HCT116 (cell line): Measurements from ENCODE around the gene FNDC3B. TPM values are rescaled to one million over a fixed set of nuclear protein-coding genes. Genes with fewer than 3 reads are reported as not detected.

Experiments
- ATAC-seq: fragments of 200-7000 bp; cut with Tn5 transposase; 2 replicates; pipeline ENCODE4 v1.9.1; 2020; ENCODE audit warnings: mild to moderate bottlenecking, moderate library complexity
- BruUV-seq: library from RNA; stranded (reverse); fragments of 400-500 nt; replicated peaks from 2 replicates; lab custom pipeline; 2021; lab: Mats Ljungman, UMichigan
- CTCF ChIA-PET: fragments of 300-600 bp; sonication (Branson Sonifier 250); formaldehyde crosslinking; loops from one replicate; lab custom pipeline; 2021; ENCODE audit warnings: antibody characterized with exemption; lab: Charles Lee
- POLR2A ChIA-PET: fragments of 300-600, 350-600 bp; sonication (Branson Sonifier 250); formaldehyde crosslinking; loops from one replicate; lab custom pipeline; 2021; ENCODE audit warnings: antibody characterized with exemption; lab: Charles Lee
- RAD21 ChIA-PET, 2 experiments: fragments of 300-600 bp; sonication (Branson Sonifier 250); formaldehyde crosslinking; loops; one replicate each; lab custom pipeline; 2023; ENCODE audit warnings: low total read pairs in 2 of 2; ENCODE audit not compliant: uncharacterized antibody in 2 of 2, unreplicated experiment in 2 of 2, low non-redundant PET in 1 of 2; lab: Charles Lee
- DNase-seq: peaks from one replicate; pipeline ENCODE4 v3.0.0-alpha.2; 2010; ENCODE audit warnings: low read depth, low spot score
- H2AFZ ChIP-seq: fragments of 200-600 bp; shearing (Covaris generic), sonication (generic); 2 replicates; pipeline ENCODE4 v1.6.1; 2017; ENCODE audit warnings: low read depth, mixed run types, mixed read lengths, antibody characterized with exemption, low read length; ENCODE audit not compliant: poor library complexity, severe bottlenecking
- H3K27ac ChIP-seq: 2 replicates; pipeline ENCODE4 v1.5.1; 2012; ENCODE audit warnings: low read depth, low read length
- H3K27me3 ChIP-seq: fragments of 200-600 bp; sonication (generic); 2 replicates; pipeline ENCODE4 v1.6.1; 2016; ENCODE audit warnings: mixed run types, low read length, mixed read lengths; ENCODE audit not compliant: insufficient read depth
- H3K36me3 ChIP-seq, 2 experiments: fragments of 200-500 bp in 1 of 2; fragments of 200-600 bp in 1 of 2; sonication (Bioruptor generic) in 1 of 2; sonication (generic) in 1 of 2; 2 replicates each; pipeline versions ENCODE4 v1.5.1 to v1.6.1; 2014 to 2016; ENCODE audit warnings: low read length in 2 of 2, inconsistent platforms in 1 of 2, mixed read lengths in 1 of 2, mixed run types in 1 of 2; ENCODE audit not compliant: insufficient read depth in 2 of 2, control insufficient read depth in 1 of 2
- H3K4me1 ChIP-seq, 2 experiments: fragments of 200-600 bp in 1 of 2; sonication (generic) in 1 of 2; 2 replicates each; pipeline versions ENCODE4 v1.5.1 to v1.6.1; 2012 to 2017; ENCODE audit warnings: low read length in 2 of 2, inconsistent platforms in 1 of 2, mild to moderate bottlenecking in 1 of 2, mixed read lengths in 1 of 2, mixed run types in 1 of 2, moderate library complexity in 1 of 2; ENCODE audit not compliant: insufficient read depth in 2 of 2, control insufficient read depth in 1 of 2
- H3K4me2 ChIP-seq: fragments of 200-600 bp; sonication (generic); 2 replicates; pipeline ENCODE4 v1.6.1; 2017; ENCODE audit warnings: mixed run types, low read length, mixed read lengths
- H3K4me3 ChIP-seq, 2 experiments: fragments of 200-600 bp in 1 of 2; sonication (generic) in 1 of 2; replicated peaks in 1 of 2; 2 replicates each; pipeline ENCODE4 v1.5.1; 2011 to 2016; ENCODE audit warnings: low read length in 2 of 2, control low read depth in 1 of 2, low read depth in 1 of 2, mild to moderate bottlenecking in 1 of 2, mixed read lengths in 1 of 2, mixed run types in 1 of 2
- H3K79me2 ChIP-seq: fragments of 200-600 bp; sonication (generic); 2 replicates; pipeline ENCODE4 v1.6.1; 2017; ENCODE audit warnings: mild to moderate bottlenecking, mixed run types, low read length, moderate library complexity, mixed read lengths; ENCODE audit not compliant: insufficient read depth
- H3K9ac ChIP-seq: fragments of 200-600 bp; sonication (generic); 2 replicates; pipeline ENCODE4 v1.6.1; 2016; ENCODE audit warnings: low read length, mixed read lengths
- H3K9me2 ChIP-seq: fragments of 200-600 bp; sonication (generic), shearing (Covaris generic); 2 replicates; pipeline ENCODE4 v1.6.1; 2017; ENCODE audit warnings: mixed run types, mild to moderate bottlenecking, moderate library complexity; ENCODE audit not compliant: insufficient read depth
- H3K9me3 ChIP-seq, 2 experiments: fragments of 200-500 bp in 1 of 2; fragments of 200-600 bp in 1 of 2; sonication (Bioruptor generic) in 1 of 2; sonication (generic) in 1 of 2; 2 replicates each; pipeline ENCODE4 v1.6.1; 2014 to 2017; ENCODE audit warnings: low read length in 2 of 2, mixed read lengths in 2 of 2, inconsistent platforms in 1 of 2, low read depth in 1 of 2, mild to moderate bottlenecking in 1 of 2, mixed run types in 1 of 2, moderate library complexity in 1 of 2; ENCODE audit not compliant: control insufficient read depth in 1 of 2, insufficient read depth in 1 of 2
- H4K20me1 ChIP-seq: fragments of 200-600 bp; sonication (generic), shearing (Covaris generic); 2 replicates; pipeline ENCODE4 v1.6.1; 2017; ENCODE audit warnings: mixed run types, mild to moderate bottlenecking, moderate library complexity; ENCODE audit not compliant: insufficient read depth
- CBX3 ChIP-seq: IDR thresholded peaks from 2 replicates; pipeline ENCODE4 v1.6.1; 2012; ENCODE audit warnings: low read depth
- ELF1 ChIP-seq: IDR thresholded peaks from 2 replicates; pipeline ENCODE4 v1.6.1; 2012; ENCODE audit warnings: low read depth, borderline replicate concordance
- FOSL1 ChIP-seq: IDR thresholded peaks from 2 replicates; pipeline ENCODE4 v1.6.1; 2012; ENCODE audit warnings: low read depth
- MAX ChIP-seq: IDR thresholded peaks from 2 replicates; pipeline ENCODE4 v1.6.1; 2012
- POLR2AphosphoS5 ChIP-seq: IDR thresholded peaks from 2 replicates; pipeline ENCODE4 v1.6.1; 2011; ENCODE audit warnings: mild to moderate bottlenecking, low read depth, low read length, moderate library complexity
- SIN3A ChIP-seq: IDR thresholded peaks from 2 replicates; pipeline ENCODE4 v1.6.1; 2012; ENCODE audit warnings: low read depth
- SP1 ChIP-seq: IDR thresholded peaks from 2 replicates; pipeline ENCODE4 v1.6.1; 2012; ENCODE audit warnings: low read depth
- SRF ChIP-seq: IDR thresholded peaks from 2 replicates; pipeline ENCODE4 v1.6.1; 2012; ENCODE audit warnings: low read depth
- TCF7L2 ChIP-seq: IDR thresholded peaks from 2 replicates; pipeline ENCODE4 v1.7.0; 2011; ENCODE audit warnings: borderline replicate concordance, inconsistent platforms; ENCODE audit not compliant: insufficient read depth, insufficient read length; ENCODE audit errors: extremely low read depth
- ZFX ChIP-seq: fragments of 450-650 bp; IDR thresholded peaks from 2 replicates; pipeline ENCODE4 v1.6.1; 2017
- ZNF274 ChIP-seq: fragments of 200-500 bp; sonication (Bioruptor generic); IDR thresholded peaks from 2 replicates; pipeline ENCODE4 v1.6.1; 2014; ENCODE audit warnings: mild to moderate bottlenecking, low read depth, low read length, inconsistent platforms
- intact Hi-C: fragments of 100-400 bp; cut with micrococcal nuclease; formaldehyde crosslinking; loops from 2 replicates; pipeline ENCODE4 v1.10.0; 2022
- total RNA-seq: library from RNA; stranded (reverse); gene quantifications from one replicate; pipeline ENCODE4 v1.2.1, GENCODE V29; 2021; ENCODE audit not compliant: unreplicated experiment
- TF ChIP-seq, protein P1 (sequence below): IDR thresholded peaks from 2 replicates; pipeline ENCODE4 v1.6.1; 2012

Gene FNDC3B
- total RNA-seq, 1 experiment from 2014 or later, result 45.7 TPM

GRCh38 chr3:172213904-172214303 lies 174.5 kb downstream of the FNDC3B start (continued):
- TF ChIP-seq ZFX (no peak), ELF1 (no peak), TCF7L2 (no peak), SIN3A (no peak), POLR2AphosphoS5 (no peak), ZNF274 (no peak), FOSL1 (no peak), SP1 (no peak), SRF (no peak), CBX3 (no peak), MAX (no peak)
- TF ChIP-seq, protein P1, sequence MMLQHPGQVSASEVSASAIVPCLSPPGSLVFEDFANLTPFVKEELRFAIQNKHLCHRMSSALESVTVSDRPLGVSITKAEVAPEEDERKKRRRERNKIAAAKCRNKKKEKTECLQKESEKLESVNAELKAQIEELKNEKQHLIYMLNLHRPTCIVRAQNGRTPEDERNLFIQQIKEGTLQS, result no peak

DNA sequence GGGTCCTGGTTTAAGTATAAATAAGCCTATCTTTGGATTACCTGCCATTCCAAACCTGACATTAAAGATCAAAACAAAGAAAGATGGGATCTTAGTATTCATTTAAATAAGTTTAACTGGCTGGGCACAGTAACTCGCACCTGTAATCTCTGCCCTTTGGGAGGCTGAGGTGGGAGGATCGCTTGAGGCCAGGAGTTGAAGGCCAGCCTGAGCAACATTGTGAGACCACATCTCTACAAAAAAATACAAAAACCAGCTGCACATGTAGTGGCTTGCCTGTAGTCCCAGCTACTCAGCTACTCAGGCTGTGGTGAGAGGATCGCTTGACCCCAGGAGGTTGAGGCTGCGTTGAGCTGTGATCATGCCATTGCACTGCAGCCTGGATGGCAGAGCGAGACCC lies 176.9 kb downstream of the FNDC3B start:
- Histone ChIP-seq H3K9me3 (no peaks in the 10 kb centered on the region), H3K9me2 (no peaks in the 10 kb centered on the region), H3K27ac (no peak overlapping the region), H3K36me3 (no peaks in the 10 kb centered on the region)
- RAD21 ChIA-PET, result no interaction called here
- no TSS peak for BruUV-seq
- no peak for ATAC-seq
- TF ChIP-seq TCF7L2 (no peak), POLR2AphosphoS5 (no peak)
- TF ChIP-seq, all 23 proteins: peak for 0
- ChIA-PET POLR2A (no interaction called here), CTCF (no interaction called here)
- no peak overlapping the region for H3K9ac ChIP-seq
- H4K20me1 ChIP-seq, result peaks cover 4% of the 10 kb centered on the region; the same call in 1 of the 2 replicates
- H3K4me3 ChIP-seq, result no peak overlapping the region
- no peaks in the 10 kb centered on the region for H3K79me2 ChIP-seq
- H2AFZ ChIP-seq, result no peak overlapping the region
- no peaks in the 10 kb centered on the region for H3K27me3 ChIP-seq
- H3K4me1 ChIP-seq, result peaks cover 0 to 5% of the 10 kb centered on the region in 2 experiments; a peak in 1 of 4 replicates
- H3K4me2 ChIP-seq, result no peak overlapping the region
- intact Hi-C loops, result no loop called here
- DNase-seq, result no peak
